Amniotic stem cell (primary cell): ENCODE measurements around the gene RCOR1.
"Not testable (repeated sequence)": the region's sequence is repeated elsewhere in the genome, so short reads cannot be mapped to it uniquely, and the experiment has no call there.

Source experiments
- DNase-seq: peaks from one replicate; lab custom pipeline; 2025; lab: John Stamatoyannopoulos, UW

RCOR1 gene

GRCh38 chr14:102591944-102592762 lies at the start of gene RCOR1:
Gene RCOR1, plus strand, starts transcription at chr14:102592649. Its CDS starts 238 bp downstream, at chr14:102592887.
- DNase-seq, result peak; percentile 94

GRCh38 chr14:102544046-102544746 lies 48.3 kb upstream of the RCOR1 start:
- no peak for DNase-seq

- no peak for DNase-seq
These were observed 47.5 kb upstream of the RCOR1 start for GRCh38 chr14:102544747-102545460.

GRCh38 chr14:102545461-102546265 lies 46.8 kb upstream of the RCOR1 start:
- no peak for DNase-seq

- DNase-seq, result no peak
These were observed 43.7 kb upstream of the RCOR1 start for GRCh38 chr14:102548616-102549240.

- DNase-seq, result not testable (repeated sequence)
These were observed 41.5 kb upstream of the RCOR1 start for GRCh38 chr14:102550927-102551401.

GRCh38 chr14:102551995-102552705 lies 40.3 kb upstream of the RCOR1 start:
- no peak for DNase-seq

GRCh38 chr14:102554821-102555819 lies 37.3 kb upstream of the RCOR1 start:
- no peak for DNase-seq

- no peak for DNase-seq
These were observed 36.3 kb upstream of the RCOR1 start for GRCh38 chr14:102556098-102556677.

GRCh38 chr14:102557434-102558226 lies 34.8 kb upstream of the RCOR1 start:
- no peak for DNase-seq

- DNase-seq, result no peak
These were observed 33.9 kb upstream of the RCOR1 start for GRCh38 chr14:102558556-102558955.

GRCh38 chr14:102560458-102561261 lies 31.8 kb upstream of the RCOR1 start:
- DNase-seq, result no peak

GRCh38 chr14:102565331-102565887 lies 27.0 kb upstream of the RCOR1 start:
- DNase-seq, result no peak

- DNase-seq, result no peak
These were observed 26.5 kb upstream of the RCOR1 start for GRCh38 chr14:102565959-102566358.

- DNase-seq, result no peak
These were observed 24.3 kb upstream of the RCOR1 start for GRCh38 chr14:102568115-102568614.

GRCh38 chr14:102570334-102570995 lies 22.0 kb upstream of the RCOR1 start:
- no peak for DNase-seq
